COLO829 (cell line): ENCODE measurements around the gene DOK5.

Source experiments
- DNase-seq: peaks from one replicate; pipeline ENCODE4 v3.0.0; 2012; ENCODE audit warnings: low spot score

The DOK5 gene

GRCh38 chr20:54698373-54698772, 223.0 kb downstream of the DOK5 start:
- DNase-seq: no peak
